HG02678 (cell line): Measurements from ENCODE around the gene ZDHHC8.
A peak's percentile ranks its signal among the peaks of the same experiment; 100 is the strongest.
"Not testable (repeated sequence)": the region's sequence is repeated elsewhere in the genome, so short reads cannot be mapped to it uniquely, and the experiment has no call there.

Source experiments
- ATAC-seq: cut with Tn5 transposase; IDR thresholded peaks from one replicate; pipeline ENCODE4 v1.9.1; 2021; ENCODE audit warnings: mild to moderate bottlenecking, moderate library complexity; ENCODE audit not compliant: unreplicated experiment

ZDHHC8 gene

DNA sequence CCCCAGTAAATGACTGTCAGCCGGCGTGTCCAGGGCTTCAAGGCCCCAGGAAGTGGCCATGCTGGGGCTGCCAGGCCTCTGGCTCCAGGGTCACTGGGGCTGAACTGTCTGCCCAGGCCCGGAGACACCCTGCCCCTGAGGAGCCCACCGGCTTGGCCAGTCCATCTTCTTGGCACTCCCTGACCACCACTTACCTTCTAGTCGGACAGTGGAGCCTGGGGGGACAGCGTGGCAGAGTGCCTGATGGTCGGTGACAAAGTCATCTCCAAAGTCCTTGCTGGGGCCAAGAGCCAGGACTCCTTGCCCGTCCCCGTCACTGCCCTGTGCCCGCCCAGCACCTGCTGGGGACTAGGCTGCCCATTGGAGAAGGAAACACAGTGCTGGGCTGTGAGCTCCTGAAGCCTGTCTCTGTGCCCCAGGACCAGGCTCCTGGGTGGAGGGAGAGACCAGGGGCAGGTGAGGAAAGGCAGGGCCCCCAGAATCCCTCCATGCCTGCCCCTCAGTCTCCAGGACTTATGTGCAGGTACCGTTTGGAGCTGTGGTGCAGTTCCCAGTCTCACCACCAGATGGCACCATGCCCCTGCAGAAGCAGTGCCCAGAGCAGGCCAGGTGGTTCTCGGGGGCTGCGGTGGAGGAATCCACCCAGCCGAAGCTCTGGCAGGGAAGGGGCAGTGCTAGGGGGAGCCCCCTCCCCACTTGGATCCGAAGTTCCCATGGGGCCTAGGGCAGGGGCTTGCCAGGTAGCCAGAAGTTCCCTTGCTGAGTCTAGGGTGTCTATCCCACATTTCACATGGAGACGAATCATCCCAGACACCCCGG lies 25.2 kb downstream of the ZDHHC8 start:
- peak; percentile 51 for ATAC-seq

DNA sequence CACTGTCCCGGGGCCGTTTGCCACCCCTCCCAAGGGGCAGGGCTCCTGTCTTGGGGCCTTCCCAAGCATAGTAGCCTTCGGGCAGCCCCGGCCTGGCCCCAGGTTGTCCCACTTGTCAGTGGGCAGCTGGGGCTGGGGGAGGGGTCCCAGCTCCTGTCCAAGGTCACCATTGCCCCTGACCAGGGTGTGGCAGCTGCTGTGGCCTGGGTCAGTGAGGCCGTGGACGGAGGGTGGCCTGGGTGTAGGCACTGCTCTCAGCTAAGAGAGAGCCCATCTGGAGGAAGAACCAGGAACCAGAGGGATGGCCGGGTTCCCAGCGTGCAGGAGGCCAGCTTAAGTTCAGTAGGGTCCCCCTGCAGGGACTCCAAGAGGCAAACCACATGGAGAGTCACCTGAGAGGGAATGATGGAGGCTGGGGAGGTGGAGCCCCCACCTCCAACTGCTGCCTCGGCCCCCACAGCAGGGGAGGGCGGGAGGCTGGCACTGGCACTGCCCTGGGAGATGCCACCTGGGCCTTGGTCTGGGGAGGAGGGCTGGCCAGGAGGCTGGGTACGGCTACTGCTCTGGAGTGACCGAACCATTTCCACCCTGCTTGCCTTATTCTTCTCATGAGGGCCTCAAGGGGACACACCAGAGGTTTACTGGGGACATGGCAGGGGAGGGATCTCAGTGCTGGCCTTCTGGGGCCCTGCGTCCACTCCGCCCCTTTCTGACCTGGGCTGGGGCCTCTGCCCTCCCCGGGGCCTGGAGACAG lies 26.0 kb downstream of the ZDHHC8 start:
- no peak for ATAC-seq

DNA sequence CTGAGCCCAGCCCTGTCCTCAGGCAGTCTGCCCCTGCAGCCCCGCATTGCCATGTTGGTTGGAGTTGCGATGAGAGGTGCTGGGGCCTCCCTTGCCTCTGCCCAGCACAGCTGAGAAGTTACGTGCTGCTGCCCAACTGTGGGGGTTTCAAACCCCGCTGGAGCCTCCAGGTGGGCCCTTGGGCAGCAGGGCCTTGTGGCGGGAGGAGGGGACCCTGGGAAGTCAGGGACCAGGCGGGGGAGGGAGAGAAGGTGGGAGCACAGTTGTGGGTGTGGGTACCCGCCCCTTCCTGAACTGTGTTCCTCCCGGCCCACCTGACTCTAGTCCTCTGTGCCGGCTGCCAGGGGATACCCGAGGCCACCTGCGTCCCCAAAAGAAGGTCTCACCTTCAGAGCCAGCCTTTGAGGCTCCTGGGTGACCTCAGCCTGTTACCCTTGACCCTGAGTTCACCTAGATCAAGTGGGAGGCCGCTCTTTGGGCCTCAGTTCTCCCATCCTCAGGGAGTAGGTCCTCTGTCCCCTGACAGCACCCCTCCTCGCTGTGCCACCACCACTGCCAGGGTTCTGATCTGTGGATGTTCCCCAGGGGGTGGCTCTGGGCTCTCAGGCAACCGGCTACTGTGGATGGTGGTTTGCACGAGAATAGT lies 26.9 kb downstream of the ZDHHC8 start:
- ATAC-seq = no peak

DNA sequence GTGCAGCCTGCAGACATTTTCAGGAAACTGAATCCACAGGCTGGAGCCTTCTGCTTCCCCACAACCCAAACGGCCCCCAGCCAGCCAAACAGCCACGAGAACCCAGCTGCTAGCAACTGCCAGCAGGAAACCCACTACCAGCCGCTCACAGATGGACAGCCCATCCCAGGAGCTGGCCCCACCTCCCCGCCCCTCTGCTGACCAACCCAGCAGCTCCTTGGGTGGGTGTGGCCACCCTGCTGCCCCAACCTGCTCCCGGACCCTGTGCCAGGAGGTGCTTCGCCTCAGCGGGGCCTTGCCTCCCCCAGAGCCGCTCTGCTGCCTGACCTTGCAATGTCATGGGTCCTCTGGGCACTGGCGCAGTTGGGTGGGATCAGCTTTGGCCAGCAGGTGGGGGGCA lies 27.5 kb downstream of the ZDHHC8 start:
- ATAC-seq = no peak

DNA sequence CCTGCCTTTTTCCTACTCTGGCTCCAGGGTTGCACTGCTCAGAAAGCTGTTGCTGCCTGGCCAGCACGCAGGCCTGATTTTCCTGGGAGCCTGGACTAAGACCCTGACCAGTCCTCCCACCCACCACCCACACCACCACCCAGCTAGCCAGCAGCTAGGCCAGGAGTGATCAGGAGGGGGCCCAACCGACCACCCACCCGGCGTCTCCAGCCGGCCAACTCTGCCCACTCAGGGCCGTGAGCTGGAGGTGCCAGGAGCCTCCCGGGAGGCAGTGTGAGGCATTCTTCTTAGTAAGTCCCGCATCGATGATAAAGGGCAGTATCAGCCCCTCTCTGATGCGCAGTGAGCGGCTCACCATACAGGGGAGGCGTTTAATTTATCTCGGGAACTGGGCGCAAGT lies 27.9 kb downstream of the ZDHHC8 start:
- not testable (repeated sequence) for ATAC-seq

DNA sequence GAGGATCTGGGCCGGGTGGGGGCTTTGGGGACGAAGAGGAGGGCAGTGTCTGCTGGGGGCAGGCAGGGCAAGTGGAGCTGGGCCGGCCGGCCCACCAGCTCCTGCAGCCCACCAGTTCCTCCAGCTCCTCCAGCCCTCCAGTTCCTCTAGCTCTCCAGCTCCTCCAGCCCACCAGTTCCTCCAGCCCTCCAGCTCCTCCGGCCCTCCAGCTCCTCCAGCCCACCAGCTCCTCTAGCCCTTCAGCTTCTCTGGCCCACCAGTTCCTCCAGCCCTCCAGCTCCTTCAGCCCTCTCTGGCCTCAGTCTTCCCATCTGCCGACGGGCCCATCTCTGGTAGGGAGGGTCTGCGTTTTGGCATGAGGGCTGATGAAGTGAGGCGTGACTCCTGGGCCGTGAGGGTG lies 28.4 kb downstream of the ZDHHC8 start:
- no peak for ATAC-seq

DNA sequence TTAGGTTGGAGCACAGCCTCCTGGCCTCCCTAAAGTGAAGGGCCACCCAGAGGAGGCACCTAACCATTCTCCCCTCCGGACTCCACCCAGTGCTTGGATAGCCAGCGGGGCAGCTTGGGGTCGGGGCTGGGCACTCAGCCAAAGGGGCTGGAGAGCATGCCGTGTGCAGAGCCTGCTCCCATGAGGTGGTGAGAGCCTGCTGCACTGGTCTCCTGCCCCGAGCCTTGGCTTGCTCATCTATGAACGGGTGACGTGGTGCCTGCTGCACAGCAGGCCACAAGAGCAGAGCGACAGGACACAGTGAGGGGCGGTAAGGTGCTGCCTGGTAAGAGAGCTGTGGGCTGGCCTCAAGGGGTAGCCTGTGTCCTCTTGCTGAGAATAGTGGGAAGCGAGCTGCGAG lies 33.3 kb downstream of the ZDHHC8 start:
- no peak for ATAC-seq

DNA sequence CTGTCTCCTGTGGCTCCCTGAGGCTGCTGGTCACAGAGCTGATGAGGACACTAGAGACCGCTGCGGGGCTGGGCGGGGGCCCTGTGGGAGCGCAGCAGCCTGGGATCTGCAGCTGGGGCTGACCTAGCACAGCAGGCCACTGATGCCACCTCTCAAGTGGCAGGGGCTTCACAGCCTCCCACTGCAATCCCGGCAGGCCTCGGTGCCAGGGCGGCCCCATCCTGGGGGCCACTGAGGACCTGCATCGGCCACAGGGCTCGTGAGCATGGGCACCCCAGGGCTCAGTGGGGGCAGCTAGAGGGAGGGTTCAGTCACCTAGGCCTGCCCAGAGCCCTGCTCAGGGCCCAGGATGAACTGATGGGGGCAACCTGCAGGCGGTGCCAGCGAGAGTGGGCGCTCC lies 33.8 kb downstream of the ZDHHC8 start:
- no peak for ATAC-seq

DNA sequence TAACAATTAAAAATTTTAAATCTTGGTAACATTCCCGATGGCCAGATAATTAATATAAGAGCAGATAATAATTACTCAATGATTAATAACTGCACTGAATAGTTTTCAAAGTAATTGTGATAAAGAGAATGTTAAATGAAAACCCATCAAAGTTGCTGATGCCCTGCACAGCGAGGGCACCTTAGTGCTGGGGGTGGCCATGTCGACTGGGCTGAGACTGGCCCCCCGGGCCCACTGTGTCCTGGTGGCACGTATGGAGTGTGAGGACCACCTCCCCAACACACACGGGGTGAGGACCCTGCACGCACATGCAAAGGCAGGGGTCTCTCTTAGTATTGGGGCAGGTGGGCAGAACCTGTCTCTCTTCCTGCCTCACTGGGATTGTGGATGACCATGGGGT lies 34.3 kb downstream of the ZDHHC8 start:
- ATAC-seq = no peak

DNA sequence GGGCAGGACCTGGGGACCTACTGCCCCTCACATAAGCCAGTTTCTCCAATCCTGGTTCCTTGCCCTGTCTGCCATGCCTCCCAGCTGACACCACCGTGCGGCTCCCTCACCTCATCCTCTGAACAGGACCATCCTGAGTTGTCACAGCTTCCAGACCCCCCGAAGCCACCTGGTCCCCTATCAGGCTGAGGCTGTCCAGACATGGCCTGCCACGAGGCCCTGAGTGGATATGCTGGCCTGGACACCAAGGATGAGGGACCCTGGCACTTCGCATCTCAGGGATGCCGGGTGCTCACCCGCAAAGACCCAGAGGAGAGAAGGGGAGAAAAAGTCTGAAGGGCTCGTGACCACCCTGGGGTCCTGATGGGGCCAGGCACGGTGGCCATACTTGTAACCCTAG lies 35.1 kb downstream of the ZDHHC8 start:
- ATAC-seq = no peak

DNA sequence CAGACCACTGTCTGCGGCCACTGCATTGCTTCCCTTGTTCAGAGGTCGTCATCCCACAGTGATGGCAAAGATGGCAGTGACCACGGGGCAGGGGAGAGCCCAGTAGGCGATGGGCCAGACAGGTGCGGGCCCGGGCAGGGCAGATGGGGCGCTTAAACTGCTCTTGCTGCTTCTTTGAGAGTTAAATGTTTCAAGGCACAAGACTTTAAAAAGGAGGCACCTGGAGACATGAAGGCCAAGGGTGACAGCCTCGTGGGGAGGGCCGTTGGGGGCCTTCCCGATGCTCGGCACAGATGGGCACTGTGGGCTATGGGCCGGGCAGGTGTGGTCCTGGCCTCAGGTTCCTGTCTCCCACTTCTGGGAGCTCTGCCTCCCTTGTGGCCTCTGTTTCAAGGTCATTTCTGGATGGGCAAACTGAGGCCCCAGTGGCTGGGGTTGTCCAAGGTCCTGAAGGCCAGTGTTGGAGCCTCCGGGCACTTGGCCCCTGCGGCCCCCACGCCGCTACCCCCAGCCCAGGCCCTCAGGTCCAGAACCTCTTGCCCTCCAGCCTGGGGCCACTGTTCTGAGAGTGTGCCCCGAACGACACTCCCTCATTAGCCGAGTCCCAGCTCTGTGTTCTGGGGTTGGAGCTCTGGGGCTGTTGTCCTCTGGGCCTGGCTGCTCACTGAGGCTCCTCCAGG lies 36.2 kb downstream of the ZDHHC8 start:
- no peak for ATAC-seq

DNA sequence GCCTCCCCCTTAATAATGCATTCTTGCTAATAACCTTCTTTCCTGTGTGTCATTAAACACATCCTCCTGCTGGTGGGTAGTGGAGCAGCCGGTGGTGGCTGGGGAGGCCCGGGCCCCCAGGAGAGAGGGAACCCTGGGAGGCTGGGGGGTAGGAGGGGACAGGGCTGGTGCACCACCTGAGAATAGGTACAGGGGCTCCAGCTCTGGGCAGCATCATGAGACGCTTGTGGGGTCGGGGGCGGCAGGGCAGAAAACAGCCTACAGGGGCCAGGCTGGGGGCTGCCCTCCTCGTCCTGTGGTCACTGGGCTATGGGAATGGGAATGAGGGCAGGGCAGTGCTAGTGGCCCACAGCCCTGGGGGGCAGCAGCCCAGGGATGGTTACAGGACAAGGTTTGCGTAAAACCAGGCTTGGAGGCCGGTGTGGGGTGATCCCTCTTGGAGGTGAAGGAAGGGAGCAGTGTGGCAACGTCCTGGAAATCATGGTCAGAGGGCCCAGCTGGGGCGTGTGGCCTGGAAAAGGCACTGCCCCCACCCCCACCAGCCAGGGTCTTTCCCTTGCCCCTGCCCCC lies 37.7 kb downstream of the ZDHHC8 start:
- ATAC-seq = no peak

DNA sequence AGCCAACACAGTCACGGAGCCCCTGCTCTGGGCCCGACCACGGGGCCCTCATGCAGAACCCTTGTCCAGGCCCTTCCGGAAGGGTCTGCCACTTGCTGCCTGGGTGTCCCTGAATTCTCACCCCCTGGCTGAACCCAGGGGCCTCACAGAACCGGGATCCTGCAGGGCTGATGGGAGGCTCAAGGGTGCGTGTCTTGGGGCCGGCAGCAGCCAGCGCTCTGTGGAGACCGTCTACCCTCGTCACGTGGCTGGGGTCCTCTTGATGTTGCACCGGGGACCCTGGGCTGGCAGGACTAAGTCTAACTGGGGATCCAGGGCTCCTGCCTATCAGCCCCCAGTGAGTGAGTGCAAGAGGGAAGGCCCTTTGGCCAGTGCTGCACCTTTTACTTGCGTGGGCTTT lies 38.6 kb downstream of the ZDHHC8 start:
- ATAC-seq = no peak

DNA sequence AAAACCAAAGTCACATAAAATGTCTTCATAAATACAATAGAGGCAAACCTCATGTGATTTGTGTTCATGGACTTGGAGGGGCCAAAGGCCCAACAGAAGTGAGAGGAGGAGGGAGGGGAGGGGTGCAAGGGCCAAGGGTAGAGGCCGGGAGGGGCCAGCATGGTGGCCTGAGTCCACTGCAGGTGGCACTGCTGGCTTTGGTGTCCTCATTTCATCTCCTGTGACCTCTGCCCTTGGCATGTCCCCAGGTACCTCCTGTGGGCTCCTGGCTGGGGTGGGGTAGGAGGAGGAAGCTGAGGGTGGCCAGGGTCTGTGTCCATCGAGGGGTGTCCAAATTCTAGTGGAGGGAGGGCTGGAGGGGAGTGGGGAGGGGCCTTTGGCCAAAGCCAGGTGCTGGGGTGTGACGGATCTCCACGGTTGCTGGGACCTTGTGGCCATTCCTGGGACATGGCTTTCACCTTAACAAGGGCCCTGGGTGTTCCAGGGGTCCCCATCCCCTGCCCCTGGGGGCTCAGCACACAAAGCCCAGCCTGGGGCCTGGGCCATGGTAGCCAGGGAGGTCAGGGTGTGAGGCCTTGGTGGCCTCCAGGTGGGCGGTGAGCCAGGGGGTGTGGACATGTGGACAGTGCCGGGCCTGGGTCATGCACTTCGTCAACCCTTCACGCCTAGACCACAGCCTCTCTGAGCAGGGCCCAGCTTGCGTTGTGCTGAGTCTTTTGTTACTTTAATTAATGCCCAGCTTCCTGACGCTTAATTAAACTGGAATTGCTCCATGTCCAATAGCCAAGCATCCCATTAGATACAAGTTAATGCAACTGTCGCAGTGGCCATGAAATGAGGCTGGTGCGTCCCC lies 39.9 kb downstream of the ZDHHC8 start:
- ATAC-seq = no peak

DNA sequence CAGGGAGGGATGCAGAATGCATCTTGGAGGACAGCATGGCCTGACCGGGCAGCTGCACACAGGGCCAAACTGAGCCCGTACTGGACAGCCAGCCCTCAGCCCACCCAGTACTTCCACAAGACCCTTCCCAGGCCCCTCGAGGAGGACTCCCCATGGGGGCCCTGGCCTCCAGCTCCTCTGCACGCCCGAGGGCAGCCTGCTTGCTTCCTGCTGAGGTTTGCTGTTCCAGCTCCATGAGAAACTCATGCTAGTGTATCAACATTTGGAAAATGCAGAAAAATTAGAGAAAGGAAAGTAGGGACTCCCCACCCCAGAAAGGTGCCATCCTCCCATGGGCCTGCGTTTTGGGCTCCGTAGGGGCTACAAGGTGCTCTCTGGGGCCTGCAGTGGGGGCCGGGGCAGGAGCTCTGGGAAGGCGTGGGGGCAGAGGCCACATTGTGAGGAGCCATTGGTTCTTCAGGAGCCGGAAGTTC lies 40.6 kb downstream of the ZDHHC8 start:
- no peak for ATAC-seq

DNA sequence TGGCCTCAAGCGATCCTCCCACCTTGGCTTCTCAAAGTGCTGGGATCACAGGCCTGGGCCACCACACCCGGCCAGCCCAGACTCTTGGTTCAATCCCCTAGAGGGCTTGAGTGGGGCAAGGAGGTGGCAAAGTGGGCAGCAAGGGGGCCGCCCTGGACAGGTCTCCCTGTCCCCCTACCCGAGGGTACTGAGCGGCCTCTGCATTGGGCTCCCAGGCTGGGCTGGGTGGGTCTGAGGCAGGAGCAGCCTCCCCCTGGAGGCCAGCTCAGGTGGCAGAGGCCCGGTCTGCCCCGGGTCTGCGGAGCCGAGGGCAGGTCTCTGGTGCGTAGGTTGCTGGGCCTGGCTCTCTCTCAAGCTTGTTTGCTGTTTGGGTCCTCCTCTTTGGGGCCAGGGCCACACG lies 41.6 kb downstream of the ZDHHC8 start:
- no peak for ATAC-seq

DNA sequence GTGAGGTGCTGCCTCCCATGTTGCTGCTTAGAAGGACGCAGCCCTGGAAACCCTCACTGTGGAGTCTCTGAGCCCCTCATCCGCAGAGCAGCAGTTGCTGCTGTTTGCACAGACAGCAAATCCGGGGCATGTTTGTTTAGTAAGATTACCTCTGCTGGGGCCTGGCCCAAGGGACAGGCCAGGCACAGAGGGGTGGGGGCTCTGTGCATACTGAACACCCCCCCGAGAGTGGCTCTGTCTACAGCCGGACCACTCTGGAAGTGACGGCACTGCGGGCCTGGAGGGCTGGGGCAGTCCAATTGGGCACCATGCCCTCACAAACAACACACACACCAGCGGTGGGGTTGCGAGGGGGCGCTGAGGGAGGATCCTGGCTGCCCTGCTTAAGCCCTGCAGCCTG lies 42.2 kb downstream of the ZDHHC8 start:
- no peak for ATAC-seq

DNA sequence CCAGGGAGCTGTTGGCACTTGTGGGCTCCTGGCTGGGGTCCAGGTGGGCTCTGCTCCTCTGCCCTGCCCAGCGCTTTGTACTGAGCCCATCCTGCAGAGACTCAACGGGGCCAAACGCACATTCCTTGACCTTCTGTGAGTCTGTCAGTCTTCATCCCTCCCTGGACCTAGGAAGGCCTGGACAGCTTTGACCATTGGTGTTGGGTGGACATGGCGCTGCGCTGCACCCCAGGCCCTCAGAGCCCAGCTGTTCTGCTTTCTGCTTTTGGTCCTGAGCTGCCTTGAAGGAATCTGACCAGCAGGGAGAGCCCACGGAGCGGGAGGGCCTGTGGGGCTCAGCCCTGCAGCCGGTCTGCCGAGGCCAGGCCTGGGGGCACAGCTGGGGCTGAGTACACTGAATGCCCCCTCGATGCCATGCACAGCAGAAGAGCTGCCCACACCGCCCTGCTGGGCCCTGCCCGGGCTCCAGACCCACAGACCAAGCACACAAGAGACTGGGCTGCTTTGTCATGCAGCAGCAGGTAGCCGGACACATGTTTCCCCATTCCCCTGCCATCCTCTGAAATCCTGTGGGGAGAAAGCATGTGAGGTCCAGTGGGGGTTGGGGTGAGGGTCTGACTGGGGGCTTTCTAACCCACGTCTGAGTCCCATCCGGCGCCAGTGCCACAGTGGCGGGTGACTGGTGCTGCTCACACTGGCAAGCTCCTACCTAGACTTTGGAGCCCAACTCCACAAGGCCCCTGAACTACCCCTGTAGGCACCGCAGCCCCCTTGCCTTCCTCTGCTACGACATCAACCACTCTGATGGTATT lies 43.4 kb downstream of the ZDHHC8 start:
- ATAC-seq = no peak

DNA sequence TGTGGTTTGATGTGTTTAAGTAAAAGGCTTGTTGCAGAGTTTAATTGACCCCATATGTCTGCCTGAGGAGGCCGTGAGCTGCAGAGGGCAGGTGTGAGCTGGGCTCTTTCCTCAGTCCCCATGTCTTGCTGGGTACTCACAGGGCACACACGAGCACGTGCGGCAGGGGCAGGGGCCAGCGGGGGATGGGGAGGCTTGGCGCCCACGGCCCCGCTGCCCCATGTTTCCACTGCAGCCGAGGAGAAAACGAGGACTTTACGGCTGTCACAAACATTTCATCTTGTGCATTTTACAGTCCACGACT lies 43.9 kb downstream of the ZDHHC8 start:
- no peak for ATAC-seq
